Measurements from ENCODE around the gene IL12RB2. TPM values are rescaled to one million over a fixed set of nuclear protein-coding genes. Genes with fewer than 3 reads are reported as not detected.
"Not testable (repeated sequence)": the region's sequence is repeated elsewhere in the genome, so short reads cannot be mapped to it uniquely, and the experiment has no call there.

The IL12RB2 gene
- total RNA-seq, 1 donor, result 1.3 TPM

GRCh38 chr1:67437961-67438360 is 130.3 kb downstream of the IL12RB2 start:
- Histone ChIP-seq H3K4me1 (ENCODE audit: insufficient read depth, low read length) (peaks cover 9% of the 10 kb centered on the region), H3K27me3 (ENCODE audit: insufficient read depth, low read length) (no peaks in the 10 kb centered on the region), H3K4me3 (ENCODE audit: low read length) (no peak overlapping the region), H3K9me3 (ENCODE audit: low read depth, low read length) (no peaks in the 10 kb centered on the region)

- Histone ChIP-seq H3K27me3 (ENCODE audit: insufficient read depth, low read length) (no peaks in the 10 kb centered on the region), H3K4me3 (ENCODE audit: low read length) (no peak overlapping the region), H3K9me3 (ENCODE audit: low read depth, low read length) (no peaks in the 10 kb centered on the region), H3K4me1 (ENCODE audit: insufficient read depth, low read length) (no peaks in the 10 kb centered on the region)
These were observed 131.8 kb downstream of the IL12RB2 start for GRCh38 chr1:67439277-67440029.

- H3K4me1 ChIP-seq (ENCODE audit: insufficient read depth, low read length), result no peaks in the 10 kb centered on the region
- H3K27me3 ChIP-seq (ENCODE audit: insufficient read depth, low read length), result no peaks in the 10 kb centered on the region
- no peak overlapping the region for H3K4me3 ChIP-seq (ENCODE audit: low read length)
- H3K9me3 ChIP-seq (ENCODE audit: low read depth, low read length), result no peaks in the 10 kb centered on the region
These were observed 132.7 kb downstream of the IL12RB2 start for GRCh38 chr1:67440339-67440738.

GRCh38 chr1:67441183-67441582 is 133.5 kb downstream of the IL12RB2 start:
- Histone ChIP-seq H3K4me1 (ENCODE audit: insufficient read depth, low read length) (no peaks in the 10 kb centered on the region), H3K4me3 (ENCODE audit: low read length) (no peak overlapping the region), H3K9me3 (ENCODE audit: low read depth, low read length) (no peaks in the 10 kb centered on the region), H3K27me3 (ENCODE audit: insufficient read depth, low read length) (no peaks in the 10 kb centered on the region)

GRCh38 chr1:67441739-67442281 is 134.1 kb downstream of the IL12RB2 start:
- Histone ChIP-seq H3K27me3 (ENCODE audit: insufficient read depth, low read length) (no peaks in the 10 kb centered on the region), H3K9me3 (ENCODE audit: low read depth, low read length) (no peaks in the 10 kb centered on the region), H3K4me3 (ENCODE audit: low read length) (no peak overlapping the region), H3K4me1 (ENCODE audit: insufficient read depth, low read length) (peaks cover under 1% of the 10 kb centered on the region)

GRCh38 chr1:67446014-67446413 is 138.3 kb downstream of the IL12RB2 start:
- H3K4me1 ChIP-seq (ENCODE audit: insufficient read depth, low read length); H3K27me3 ChIP-seq (ENCODE audit: insufficient read depth, low read length); H3K4me3 ChIP-seq (ENCODE audit: low read length); H3K9me3 ChIP-seq (ENCODE audit: low read depth, low read length): not testable (repeated sequence)

Other genes with a start within 250 kb of the IL12RB2 start
- gene C1orf141, start 172.9 kb upstream of the IL12RB2 start, total RNA-seq, result under 0.01 TPM
- 0.10 TPM for gene IL23R, start 141.4 kb upstream of the IL12RB2 start, total RNA-seq
- gene SERBP1, start 122.5 kb downstream of the IL12RB2 start, total RNA-seq, result 124 TPM

All from mononuclear cell (primary cell).